Measurements from ENCODE around the gene RHBDD2.

The RHBDD2 gene

DNA sequence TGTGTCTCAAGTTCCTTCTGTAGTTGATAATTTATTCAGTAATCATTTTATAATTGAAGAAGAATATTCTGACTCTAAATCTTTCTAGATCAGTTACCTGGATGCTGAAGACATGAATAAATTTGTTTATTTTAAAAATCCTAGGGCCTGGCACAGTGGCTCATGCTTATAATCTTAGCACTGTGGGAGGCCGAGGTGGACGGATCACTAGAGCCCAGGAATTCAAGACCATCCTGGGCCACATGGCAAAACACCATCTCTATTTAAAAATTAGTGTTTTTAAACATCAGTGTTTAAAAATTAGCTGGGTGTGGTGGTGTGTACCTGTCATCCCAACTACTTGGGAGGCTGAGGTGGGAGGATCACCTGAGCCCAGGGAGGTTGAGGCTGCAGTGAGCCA lies 45.4 kb downstream of the RHBDD2 start:
- ChIA-PET CTCF (no interaction called here), POLR2A (interaction anchor here (1.9 kb wide), 1 partner anchor 8 kb away, joined by 8 read pairs; no protein-coding TSS in a partner anchor)
- no peak overlapping the region for H3K4me3 ChIP-seq (ENCODE audit: low read depth, low read length)
- DNase-seq (ENCODE audit: low read depth, low spot score), result no peak
- TF ChIP-seq, protein P1, sequence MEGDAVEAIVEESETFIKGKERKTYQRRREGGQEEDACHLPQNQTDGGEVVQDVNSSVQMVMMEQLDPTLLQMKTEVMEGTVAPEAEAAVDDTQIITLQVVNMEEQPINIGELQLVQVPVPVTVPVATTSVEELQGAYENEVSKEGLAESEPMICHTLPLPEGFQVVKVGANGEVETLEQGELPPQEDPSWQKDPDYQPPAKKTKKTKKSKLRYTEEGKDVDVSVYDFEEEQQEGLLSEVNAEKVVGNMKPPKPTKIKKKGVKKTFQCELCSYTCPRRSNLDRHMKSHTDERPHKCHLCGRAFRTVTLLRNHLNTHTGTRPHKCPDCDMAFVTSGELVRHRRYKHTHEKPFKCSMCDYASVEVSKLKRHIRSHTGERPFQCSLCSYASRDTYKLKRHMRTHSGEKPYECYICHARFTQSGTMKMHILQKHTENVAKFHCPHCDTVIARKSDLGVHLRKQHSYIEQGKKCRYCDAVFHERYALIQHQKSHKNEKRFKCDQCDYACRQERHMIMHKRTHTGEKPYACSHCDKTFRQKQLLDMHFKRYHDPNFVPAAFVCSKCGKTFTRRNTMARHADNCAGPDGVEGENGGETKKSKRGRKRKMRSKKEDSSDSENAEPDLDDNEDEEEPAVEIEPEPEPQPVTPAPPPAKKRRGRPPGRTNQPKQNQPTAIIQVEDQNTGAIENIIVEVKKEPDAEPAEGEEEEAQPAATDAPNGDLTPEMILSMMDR (IDR thresholded peaks at IDR 0.05; ENCODE audit: insufficient read depth, low read length, missing control alignments), result no peak

DNA sequence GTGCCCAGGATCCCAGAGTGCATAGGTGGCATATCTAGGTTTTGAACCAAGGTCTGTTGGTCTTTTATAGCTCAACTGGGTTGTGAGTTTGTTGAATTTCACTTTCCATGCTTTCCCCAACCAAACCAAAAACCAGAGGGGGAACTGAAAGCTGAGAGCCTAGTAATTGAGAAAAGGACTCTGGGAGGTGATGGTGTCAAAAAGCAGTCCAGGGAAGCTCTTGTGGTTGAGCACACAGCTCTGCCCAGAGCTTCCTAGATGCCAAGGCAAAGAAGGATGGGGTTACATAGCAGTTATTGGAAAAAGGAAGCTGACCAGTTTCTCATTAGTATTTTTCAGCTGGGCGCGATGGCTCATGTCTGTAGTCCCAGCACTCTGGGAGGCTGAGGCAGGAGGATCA lies 46.1 kb downstream of the RHBDD2 start:
- H3K4me3 ChIP-seq (ENCODE audit: low read depth, low read length), result no peak overlapping the region
- no peak for DNase-seq (ENCODE audit: low read depth, low spot score)
- TF ChIP-seq, protein P1 (IDR thresholded peaks at IDR 0.05; ENCODE audit: insufficient read depth, low read length, missing control alignments), result no peak
- ChIA-PET POLR2A (interaction anchor here (1.9 kb wide), 1 partner anchor 9 kb away, joined by 8 read pairs; no protein-coding TSS in a partner anchor), CTCF (interaction anchor here (2.6 kb wide), 1 partner anchor 9 kb away, joined by 12 read pairs; the partner anchor contains the start of gene POR)

DNA sequence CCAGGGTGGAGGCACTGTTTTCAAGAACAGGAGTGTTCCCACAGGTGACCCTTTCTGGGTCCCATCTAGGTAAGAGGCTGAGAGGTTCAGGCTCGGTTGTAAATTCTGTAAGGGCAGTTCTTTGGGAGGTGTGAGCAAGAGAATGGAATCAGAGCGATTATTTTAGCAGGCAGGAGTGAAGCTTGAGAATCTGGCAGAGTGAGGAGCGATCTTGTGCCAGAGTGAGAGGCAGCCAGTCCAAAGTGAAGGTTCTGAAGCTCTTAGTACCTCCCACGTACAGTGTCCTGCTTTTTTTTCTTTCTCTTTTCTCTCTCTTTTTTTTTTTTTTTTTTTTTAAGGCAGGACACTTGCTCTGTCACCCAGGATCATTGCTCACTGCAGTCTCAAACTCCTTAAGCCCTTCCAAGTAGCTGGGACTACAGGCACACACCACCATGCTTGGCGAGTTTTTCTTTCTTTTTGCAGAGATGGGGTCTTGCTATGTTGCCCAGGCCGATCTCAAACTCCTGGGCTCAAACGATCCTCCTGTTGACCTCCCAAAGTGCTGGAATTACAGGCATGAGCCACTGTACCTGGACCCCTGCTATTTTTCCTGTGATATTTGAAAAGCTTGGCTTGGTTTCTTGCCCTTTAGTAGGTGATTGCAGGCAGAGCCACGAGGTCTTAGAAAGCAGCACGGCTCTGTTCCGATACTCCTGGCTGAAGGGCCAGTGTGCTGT lies 47.0 kb downstream of the RHBDD2 start:
- TF ChIP-seq, protein P1 (IDR thresholded peaks at IDR 0.05; ENCODE audit: insufficient read depth, low read length, missing control alignments), result no peak
- POLR2A ChIA-PET, result interaction anchor here (0.7 to 1.9 kb wide), 2 partner anchors 10 to 12 kb away, joined by 3 to 8 read pairs; no protein-coding TSS in a partner anchor
- H3K4me3 ChIP-seq (ENCODE audit: low read depth, low read length), result no peak overlapping the region
- CTCF ChIA-PET, result interaction anchor here (2.6 kb wide), 1 partner anchor 10 kb away, joined by 12 read pairs; the partner anchor contains the start of gene POR
- no peak for DNase-seq (ENCODE audit: low read depth, low spot score)

DNA sequence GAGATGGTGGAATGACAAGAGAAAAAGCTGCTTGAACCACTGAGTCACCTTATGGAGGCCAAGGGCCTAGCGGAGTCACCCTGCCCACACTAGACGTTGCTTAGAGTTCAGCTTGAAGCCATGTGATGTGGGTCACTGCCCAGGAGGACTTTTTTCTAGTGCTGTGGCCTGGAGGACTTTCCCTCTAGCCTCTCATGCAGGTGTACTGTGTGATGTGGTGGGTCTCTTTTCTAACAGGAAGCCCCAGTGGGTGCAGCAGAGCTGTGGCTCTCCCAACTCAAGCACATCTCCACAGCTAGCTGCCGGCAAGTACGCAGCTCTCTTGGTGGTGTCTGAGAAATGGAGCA lies 49.7 kb downstream of the RHBDD2 start:
- CTCF ChIA-PET, result interaction anchor here (1.2 to 1.7 kb wide), 2 partner anchors 12 to 14 kb away, joined by 3 to 8 read pairs; no protein-coding TSS in a partner anchor
- H3K4me3 ChIP-seq (ENCODE audit: low read depth, low read length), result no peak overlapping the region
- POLR2A ChIA-PET, result no interaction called here
- TF ChIP-seq, protein P1 (IDR thresholded peaks at IDR 0.05; ENCODE audit: insufficient read depth, low read length, missing control alignments), result no peak
- no peak for DNase-seq (ENCODE audit: low read depth, low spot score)

DNA sequence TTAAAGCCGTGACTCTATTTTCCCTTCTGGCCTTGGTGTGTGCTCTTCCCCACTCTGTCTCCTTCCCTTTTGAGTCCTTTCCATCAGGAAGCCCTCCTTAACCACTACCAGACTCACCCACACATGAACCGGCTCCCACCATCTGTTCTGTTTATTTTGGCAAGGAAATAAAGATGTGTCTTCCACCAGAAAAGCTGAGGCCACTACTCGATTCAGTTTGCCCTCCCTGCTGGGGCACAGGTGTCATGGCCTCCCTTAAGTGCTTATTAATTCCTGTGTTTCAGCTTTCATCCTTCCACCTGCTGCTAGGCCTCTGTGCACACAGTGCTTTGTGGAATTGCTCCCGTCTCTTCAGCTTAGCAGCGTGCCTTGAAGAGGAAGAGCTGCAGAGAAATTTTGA lies 52.8 kb downstream of the RHBDD2 start:
- H3K4me3 ChIP-seq (ENCODE audit: low read depth, low read length), result no peak overlapping the region
- DNase-seq (ENCODE audit: low read depth, low spot score), result no peak
- TF ChIP-seq, protein P1 (IDR thresholded peaks at IDR 0.05; ENCODE audit: insufficient read depth, low read length, missing control alignments), result no peak
- ChIA-PET CTCF (interaction anchor here (0.7 kb wide), 1 partner anchor 21 kb away, joined by 3 read pairs; no protein-coding TSS in a partner anchor), POLR2A (no interaction called here)

DNA sequence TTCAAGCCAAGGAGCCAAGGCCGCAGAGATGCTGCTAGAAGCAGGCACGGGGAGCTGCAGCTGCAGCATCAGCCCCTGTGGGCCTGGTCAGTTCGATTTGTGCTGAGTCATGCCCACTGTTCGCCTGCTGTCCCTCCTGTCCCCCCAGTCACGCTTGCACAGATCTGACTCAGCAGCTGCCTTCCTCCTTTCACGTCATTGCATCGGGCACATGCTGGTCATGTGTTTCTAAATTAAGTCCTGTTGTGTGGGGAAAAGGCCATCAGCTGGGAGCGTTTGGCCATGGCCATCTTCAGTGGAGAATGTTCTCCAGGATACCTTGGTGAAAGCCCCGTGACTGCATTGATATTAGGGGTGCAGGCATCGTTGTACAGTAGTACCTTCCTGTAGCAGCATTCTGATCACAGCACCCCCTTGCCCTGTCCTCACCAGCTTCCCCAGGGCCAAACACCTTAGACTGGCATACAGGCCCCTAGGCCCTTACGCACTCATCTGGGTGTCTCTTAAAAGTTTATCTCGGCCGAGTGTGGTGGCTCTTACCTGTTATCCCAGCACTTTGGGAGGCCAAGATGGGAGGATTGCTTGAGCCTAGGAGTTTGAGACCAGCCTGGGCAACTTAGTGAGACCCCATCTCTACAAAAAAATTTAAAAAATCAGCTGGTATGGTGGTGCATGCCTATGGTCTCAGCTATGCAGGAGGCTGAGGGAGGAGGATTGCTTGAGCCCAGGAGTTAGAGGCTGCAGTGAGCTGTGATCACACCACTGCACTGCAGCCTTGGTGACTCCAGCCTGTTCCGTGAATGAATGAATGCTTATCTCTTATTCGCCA lies 59.3 kb downstream of the RHBDD2 start:
- TF ChIP-seq, protein P1 (IDR thresholded peaks at IDR 0.05; ENCODE audit: insufficient read depth, low read length, missing control alignments), result no peak
- peak; percentile 82 for DNase-seq (ENCODE audit: low read depth, low spot score)
- ChIA-PET POLR2A (interaction anchor here (0.7 to 1.7 kb wide), 2 partner anchors 19 to 23 kb away, joined by 3 to 6 read pairs; partner anchors contain the start of gene POR), CTCF (interaction anchor here (0.6 to 1.8 kb wide), 5 partner anchors 9 to 72 kb away, joined by 3 to 6 read pairs (median 4); no protein-coding TSS in a partner anchor)
- H3K4me3 ChIP-seq (ENCODE audit: low read depth, low read length), result no peak overlapping the region
